Stimulated activated CD8-positive, alpha-beta memory T cell treated with anti-CD3 and anti-CD28 coated beads, Interleukin-15, amount 100 ng/mL, for 24 hours (primary cell): ENCODE measurements around the gene GIT1.
"Not testable (repeated sequence)": the region's sequence is repeated elsewhere in the genome, so short reads cannot be mapped to it uniquely, and the experiment has no call there.

Experiments
- DNase-seq: peaks from one replicate; pipeline ENCODE4 v3.0.0-alpha.2; 2020; ENCODE audit warnings: low read depth

GIT1 gene

DNA sequence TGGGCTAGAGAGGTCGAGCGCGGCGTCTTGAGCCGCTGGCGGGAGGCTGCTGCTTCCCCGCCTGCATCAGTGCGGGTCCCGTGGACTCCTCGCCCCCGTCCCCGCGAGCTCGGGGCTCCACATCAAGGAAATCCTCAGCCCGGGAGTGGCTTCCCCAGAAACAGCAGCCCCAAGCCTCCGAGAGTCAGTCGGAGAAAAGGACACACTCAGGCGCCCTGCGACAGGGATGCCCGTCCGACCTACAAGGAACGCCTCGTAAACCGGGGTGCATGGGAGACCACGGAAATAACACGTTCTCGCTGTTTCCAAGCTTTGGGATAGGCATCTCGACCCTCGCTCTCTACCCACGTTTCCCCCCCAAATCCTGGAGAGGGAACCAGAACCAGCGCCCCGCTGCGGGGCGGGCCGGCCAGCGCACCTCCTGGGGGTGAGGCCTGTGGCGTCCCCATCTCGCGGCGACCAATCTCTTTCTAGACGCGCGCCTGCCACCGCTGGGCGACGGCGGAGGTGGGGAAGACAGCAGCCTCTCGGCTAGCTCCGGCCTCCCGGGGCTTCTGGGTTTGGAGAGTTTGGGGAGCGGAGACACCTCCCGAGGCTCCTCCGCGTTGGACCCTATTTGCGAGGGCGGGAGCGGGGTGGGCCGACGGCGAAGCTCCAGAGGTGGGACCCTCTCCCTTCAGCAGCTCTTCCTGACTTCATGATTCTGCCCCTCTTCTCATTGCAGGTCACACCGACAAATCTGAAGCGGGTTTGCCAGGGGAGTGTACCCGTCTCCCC is 21.7 kb downstream of the GIT1 start:
- no peak for DNase-seq

DNA sequence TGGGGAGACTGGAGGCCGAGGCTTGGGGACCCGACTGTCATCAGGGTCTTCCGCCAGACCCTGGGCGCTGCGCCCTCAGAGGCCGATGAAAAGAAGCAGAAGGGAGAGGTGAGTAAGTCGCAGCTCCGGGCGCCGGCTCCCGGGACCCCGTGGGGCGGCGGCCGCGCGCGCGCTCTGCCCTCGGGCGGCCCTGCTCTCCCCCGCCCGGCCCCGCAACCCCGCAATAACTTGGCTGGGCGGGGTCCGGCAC is 22.2 kb downstream of the GIT1 start:
- DNase-seq: no peak

DNA sequence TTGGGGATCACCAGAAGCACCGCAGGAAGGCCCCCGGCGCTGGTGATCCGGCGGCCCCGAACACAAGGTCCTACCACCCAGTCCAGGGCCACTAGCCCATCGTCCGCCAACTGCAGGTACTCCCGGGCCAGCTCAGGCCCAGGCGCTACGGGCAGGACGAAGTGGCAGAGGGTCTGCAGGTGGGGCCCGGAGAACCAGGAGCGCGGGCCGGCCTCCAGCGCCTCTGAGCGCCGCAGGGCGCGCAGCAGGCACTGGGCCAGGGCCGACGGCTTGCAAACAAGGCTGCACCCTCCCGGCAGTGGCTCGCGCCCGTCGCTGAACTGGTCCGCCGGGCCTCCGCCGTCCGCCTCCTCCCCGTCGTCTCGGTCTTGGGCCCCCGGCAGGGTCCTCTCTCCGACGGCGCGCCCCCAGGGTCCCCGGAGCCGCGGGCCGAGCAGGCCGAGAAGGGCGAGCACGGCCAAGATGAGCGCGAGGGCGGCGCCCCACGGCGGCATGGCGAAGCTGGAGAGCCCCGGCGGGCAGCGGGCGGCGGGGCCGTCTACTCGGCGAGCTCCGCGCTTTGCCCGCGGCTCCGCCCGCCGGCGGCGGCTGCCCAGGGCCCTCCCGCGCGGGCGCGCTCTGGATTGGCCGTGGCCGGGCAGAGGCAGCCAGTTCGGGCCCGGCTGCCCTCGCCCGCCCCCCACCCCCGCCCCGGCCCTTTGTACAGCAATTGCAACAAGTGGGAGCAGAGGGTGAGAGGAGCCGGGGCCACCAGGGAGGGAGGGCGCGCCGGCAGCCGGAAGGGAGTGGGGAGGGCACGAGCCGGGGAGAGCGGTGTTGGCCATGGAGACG is 22.8 kb downstream of the GIT1 start, which contains the start of gene ABHD15:
Gene ABHD15, minus strand, starts transcription at position 565 of the 831 bp plus-strand sequence. Its CDS starts 71 bp downstream, at position 494.
- no peak for DNase-seq

DNA sequence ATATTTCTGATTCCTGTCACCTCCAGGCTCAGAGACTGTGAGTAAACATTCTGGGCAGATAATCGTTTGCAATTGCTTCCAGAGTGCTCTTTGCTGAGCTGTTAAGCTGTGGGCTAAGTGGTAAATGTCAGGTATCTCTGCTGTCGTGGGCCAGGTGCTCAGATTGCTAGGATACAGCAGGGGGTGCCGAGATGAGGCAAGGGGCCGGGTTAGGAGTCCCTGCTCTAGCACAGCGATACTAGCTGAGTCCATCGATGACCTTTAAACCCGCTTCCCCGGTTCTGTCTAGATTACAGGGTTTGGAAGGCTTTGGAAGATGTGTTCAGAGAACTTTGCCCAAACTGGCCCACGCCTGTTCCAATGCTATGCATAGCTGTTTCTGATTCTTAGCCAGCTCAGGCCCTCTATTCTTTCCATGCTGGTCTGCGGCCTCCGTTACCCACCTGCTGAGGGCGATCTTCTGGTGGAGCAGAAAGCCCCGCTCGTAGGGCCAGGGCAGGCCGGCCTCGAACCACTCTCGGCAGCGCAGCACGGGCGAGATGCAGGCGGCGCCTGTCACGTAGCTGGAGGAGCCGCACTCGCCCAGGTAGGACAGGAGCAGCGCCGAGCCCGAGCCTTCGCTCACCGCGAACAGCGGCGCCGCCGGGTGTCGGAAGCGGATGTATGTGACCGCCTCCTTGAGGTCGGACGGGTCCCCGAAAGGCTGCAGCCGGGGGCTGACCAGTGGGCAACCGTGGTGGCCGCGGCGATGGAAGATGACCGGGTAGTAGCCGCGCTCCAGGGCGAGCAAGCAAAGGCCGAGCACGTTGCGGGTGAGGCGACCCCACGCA is 23.6 kb downstream of the GIT1 start:
- DNase-seq: no peak

DNA sequence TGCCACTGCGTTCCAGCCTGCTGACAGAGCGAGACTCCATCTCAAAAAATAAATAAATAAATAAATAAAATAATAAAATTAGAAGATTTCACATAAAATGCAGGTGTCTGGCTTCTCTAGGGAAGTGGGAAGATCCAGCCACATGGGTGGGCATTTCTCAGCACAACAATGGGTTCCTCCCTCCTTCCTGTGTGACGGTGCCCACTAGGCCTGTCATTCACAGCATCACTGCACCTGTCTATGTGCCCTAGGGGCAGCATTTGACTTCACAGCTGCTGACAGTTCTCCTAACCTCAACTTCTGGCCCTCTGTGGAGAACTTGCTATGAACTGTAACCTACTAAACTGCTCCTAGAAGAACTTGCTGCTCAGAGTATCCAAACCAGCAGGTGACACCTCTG is 25.6 kb downstream of the GIT1 start:
- no peak for DNase-seq

DNA sequence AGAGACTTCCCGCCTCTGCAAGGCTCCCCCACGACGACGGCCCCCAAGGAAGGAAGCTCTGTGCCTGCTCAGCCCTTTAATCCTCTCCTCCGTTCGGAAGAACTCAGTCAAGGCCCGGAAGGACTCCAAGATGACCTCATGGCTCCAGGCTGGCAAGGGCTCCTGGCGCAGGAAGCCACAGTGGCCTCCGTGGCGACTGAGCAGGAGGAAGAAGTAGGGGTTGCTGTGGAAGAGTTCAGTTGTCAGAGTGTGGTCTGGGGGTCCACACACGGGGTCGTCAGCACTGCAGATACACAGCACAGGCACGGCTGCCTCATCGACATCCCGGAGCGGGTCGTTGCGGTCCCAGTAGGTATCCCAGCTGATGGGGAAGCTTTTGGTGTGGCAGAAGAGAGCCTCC is 26.8 kb downstream of the GIT1 start:
- DNase-seq: no peak

DNA sequence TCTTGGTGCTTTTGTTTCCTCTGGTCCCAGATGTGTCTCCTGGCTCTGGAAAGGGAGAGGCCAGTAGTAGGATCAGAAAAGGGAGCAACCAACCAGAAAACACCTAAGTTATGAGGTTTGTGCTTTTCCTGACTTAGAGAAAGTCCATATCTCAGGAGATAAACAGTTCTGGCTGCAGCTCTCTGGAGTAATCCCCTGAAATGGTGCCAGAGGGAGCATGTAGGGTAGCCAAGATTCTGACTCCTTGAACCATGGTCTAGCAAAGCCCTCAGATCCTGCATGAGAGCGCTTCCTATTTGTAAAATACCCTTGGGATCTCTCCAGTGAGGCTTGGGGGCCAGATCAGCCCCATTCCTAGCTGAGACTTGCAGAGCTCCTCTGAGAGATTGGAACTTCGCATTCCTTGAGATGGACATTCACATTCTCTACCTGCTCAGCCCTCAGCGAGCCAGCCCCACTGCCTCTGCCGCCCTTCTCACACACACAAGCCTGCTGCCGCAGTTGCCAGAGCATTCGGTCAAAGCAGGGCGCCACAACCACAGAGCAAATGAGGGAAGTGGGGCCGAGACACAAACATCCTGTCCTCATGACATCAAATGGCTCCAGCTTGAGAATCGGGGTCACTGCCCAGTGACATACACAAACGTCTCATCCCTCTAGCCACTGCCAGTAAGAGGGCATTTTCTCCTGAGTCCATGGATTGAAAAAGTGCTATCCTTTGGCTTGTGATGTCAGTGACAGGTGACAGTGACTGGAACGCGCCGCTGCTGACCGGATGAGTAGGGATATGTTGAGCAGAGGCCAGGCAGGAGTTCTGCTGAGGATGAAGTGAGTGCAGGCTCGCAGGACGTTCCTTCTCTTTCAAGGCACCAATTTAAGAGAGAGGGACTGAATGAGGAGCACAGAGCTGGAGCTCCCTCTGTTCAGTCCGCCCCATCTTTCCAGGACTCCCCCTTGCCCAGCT is 27.6 kb downstream of the GIT1 start:
- no peak for DNase-seq

DNA sequence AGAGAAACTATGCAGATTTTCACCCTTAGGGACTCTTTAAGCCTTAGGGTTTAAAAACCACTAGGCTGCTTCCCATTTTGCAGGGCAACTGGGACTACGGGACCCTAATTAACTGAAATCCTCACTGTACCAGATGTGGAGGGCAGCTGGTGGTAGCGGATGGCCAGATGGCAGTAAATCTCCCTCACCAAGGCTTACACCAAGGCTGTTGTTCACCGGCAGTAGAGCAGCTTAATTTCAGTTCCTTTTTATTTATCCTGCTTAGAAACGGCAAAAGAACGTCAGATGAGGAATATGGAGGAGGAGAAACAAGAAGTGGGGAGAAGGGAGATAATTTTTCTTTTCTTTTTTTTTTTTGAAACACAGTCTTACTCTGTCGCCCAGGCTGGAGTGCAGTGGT is 29.1 kb downstream of the GIT1 start:
- DNase-seq: no peak

DNA sequence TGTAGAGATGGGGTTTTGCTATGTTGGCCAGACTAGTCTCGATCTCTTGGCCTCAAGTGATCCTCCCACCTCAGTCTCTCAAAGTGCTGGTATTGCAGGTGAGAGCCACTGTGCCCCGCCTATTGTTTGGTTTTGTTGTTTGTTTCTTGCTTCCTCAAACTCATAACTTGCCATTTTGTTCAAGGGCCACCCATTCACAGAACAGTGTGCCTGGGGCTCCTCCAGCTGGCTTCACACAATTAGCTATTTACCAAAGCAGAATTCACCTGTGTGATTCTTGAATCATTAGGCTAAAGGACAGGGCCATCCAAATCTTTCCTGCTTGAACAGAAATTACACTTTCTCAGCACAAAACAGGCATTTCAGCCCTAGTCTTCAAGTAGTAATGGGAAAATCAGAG is 29.8 kb downstream of the GIT1 start:
- no peak for DNase-seq

DNA sequence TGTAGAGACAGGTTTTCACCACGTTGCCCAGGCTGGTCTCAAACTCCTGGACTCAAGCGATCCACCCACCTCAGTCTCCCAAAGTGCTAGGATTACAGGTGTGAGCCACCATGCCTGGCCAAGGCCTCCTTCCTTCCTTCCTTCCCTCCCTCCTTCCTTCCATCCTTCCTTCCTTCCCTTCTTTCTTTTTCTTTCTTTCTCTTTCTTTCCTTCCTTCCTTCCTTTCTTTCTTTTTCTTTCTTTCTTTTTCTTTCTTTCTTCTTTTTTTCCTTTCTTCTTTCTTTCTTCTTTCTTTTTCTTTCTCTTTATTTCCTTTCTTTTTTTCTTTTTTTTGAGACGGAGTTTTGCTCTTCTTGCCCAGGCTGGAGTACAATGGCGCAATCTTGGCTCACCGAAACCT is 31.3 kb downstream of the GIT1 start:
- not testable (repeated sequence) for DNase-seq

DNA sequence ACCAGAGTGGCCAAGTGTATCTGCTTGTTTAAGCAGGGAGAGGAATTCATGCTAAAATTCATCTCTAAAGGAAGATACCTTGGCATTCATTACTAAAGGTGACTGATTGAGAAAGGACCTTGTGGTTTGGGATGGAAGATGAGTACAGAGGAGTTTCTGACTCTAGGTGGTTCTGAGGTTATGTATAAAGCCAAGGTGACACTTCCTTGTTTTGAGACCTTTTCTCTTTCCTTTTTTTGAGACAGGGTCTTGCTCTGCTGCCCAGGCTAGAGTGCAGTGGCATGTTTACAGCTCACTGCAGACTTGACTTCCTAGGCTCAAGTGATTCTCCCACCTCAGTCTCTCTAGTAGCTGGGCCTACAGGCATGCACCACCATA is 31.7 kb downstream of the GIT1 start:
- no peak for DNase-seq

DNA sequence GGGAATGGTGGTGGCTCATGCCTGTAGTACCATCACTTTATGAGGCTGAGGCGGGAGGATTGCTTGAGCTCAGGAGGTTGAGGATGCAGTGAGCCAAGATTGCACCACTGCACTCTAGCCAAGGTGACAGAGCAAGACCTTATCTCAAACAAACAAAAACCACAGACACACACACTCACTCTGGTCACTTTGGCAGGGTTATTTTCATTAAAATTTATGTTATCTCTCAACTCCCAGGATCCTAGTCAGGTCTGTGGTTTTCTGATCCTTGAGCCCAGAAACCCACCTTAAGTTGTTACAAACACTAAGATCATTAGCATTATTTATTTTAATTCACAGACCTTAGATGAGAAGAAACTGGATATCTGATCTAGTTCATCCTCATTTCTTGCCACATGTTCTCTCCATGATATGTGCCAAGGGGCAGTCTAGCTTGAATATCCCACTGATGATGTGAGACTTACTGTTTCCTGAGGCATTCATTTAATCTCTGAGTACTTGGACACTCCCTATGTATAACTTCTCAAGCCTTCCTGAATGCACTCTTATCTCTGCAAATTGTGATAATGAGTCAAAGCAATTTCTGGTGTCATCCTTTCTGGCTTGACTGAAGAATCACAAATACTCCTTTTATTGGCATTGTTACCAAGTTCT is 32.2 kb downstream of the GIT1 start:
- DNase-seq: no peak

DNA sequence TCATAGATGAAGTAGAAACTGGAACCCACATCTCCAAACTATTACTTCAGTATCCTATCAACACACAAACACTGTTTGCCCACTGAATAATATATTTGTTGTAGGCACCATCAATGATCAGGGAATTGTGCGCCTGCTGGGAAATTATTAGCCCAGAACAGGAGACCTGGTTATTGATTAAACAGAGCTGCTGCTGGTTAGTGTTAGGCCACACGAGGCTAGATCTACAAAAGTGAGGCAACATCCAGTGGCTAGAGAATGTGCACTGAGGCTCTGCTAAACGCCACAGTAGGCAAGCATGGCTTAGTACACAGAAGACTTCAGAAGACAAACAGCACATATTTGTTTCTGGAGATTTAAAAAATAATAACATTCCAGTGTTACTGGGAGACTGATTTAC is 33.6 kb downstream of the GIT1 start:
- DNase-seq: no peak

DNA sequence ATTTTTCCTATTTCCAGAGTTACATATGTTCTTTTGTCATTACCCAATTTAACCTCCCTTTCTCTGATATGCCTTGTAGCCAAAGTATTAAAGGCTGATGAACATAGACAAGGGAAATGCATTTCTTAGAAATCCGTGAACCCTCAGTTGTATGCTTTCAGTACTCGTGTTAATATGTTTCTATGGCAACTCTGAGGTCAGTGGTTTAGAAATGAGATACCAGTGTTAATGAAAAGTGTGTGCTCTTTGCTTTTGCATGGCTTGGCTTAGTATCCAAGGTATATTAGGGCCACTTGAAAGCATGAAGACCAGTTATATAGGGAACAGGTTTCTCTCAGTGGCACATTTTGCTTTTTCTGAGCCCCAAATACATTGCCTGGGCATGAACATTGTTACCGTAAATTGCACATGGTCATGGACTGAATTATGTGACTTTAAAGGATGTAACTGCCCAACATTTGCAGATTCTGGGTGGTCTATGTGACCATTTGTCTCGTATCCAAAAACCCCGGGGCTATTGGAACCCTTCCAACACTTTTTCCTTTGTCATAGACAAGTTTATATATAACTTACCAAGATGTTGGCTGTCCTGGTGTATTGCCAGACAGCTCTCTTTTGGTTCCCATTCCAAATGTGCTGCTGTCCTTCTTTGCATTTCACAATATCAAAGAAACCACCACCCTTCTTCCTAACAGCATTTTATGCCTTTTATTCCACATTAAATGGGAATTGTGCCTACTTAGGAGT is 40.1 kb downstream of the GIT1 start:
- DNase-seq: no peak

DNA sequence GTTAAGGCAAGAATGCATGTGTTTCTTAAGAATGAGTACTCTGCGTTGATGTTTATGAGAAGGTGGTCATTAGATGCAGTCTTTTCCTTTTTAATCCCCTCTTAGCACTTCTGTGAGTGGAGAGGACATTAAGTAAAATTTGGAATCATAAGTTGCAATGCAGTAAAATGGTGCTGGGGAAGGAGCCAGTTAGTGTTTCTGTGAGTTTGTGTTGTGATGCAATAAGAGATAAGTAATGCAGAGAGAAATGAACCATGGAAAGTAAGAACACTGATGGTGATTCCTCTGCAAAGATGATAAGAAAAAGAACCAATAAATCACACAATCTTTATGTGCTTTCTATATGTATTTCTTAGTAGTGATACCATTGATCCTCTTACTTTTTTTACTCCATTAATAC is 42.6 kb downstream of the GIT1 start:
- no peak for DNase-seq

DNA sequence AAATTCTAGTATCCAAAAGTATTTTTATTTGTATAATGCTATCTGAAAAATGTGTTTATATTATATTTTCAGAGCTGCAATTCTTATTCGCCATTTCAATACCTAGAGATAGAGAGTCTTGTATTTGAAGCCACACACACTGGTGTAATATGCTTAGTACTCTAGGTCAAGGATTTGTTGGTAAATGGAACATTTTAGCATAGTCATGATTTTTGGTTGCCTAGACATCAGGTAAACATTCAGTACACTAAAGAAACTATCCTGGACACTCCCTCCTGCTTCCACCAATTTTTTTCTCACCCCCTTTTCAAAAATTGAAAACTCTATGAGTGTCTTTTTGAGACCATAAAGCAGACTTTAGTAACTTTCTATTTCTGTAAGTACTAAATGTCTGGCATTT is 43.4 kb downstream of the GIT1 start:
- DNase-seq: no peak

DNA sequence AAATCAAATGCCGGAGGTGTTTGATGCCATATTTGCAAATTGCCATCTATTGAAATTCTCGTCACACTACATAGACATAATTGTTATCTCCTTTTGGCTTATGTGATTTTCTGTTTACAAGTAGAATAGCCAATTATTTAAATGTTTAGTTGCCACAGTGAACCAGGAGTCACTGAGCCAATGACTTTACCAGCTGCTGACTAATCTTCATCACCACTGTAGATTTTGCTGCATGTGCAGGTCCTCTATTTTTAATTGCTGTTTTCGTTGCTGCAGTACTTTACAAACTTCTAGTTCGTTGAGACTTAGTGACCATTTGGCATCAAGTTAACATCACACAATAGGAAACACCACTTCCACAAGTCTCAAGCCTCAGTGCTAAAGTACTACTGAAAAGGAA is 45.4 kb downstream of the GIT1 start:
- no peak for DNase-seq

DNA sequence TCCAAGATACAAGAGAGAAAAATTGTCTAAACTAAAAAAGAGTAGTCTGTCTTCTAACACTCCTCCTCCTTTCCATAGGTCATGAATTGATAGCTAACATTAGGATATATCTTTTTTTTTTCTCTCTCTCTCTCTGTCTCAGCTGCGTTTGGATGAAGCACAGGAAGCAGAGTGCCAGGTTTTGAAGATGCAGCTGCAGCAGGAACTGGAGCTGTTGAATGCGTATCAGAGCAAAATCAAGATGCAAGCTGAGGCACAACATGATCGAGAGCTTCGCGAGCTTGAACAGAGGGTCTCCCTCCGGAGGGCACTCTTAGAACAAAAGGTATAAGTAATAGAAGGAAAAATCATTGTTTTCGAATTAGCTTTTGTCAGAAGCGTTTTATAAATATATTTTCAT is 55.5 kb downstream of the GIT1 start:
- no peak for DNase-seq

DNA sequence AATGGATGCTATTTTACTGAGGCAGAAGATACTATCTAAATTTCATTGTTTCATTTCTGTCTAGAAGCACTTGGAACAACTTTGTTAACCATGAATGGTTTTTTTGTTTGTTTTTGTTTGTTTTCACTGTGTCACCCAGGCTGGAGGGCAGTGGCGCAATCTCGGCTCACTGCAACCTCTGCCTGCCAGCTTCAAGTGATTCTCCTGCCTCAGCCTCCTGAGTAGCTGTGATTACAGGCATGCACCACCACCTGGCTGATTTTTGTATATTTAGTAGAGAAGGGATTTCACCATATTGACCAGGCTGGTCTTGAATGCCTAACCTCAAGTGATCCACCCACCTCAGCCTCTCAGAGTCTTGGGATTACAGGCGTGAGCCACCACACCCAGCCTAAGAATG is 63.1 kb downstream of the GIT1 start:
- DNase-seq: no peak

DNA sequence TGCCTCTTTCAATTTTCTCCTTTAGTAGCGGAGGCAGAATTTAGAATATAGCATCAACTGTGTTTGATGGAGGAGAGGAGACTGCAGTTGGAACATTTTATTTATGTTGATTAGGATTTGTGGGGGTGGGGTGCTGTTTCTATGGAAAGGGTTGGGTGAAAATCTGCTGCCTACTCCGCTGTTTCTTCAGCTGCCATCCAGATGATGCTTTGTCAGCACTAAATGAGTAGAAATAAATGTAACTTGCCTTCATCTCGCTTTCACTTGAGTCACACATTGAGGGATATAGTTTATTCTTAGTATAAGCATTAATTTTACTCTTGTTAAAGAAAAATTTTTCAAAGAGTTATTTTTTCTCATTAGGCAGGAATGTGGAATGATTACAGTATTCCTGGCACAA is 64.8 kb downstream of the GIT1 start:
- DNase-seq: no peak
